Measurements from ENCODE around the gene GFI1.
A peak's percentile ranks its signal among the peaks of the same experiment; 100 is the strongest.
"Not testable (repeated sequence)": the region's sequence is repeated elsewhere in the genome, so short reads cannot be mapped to it uniquely, and the experiment has no call there.

The GFI1 gene

DNA sequence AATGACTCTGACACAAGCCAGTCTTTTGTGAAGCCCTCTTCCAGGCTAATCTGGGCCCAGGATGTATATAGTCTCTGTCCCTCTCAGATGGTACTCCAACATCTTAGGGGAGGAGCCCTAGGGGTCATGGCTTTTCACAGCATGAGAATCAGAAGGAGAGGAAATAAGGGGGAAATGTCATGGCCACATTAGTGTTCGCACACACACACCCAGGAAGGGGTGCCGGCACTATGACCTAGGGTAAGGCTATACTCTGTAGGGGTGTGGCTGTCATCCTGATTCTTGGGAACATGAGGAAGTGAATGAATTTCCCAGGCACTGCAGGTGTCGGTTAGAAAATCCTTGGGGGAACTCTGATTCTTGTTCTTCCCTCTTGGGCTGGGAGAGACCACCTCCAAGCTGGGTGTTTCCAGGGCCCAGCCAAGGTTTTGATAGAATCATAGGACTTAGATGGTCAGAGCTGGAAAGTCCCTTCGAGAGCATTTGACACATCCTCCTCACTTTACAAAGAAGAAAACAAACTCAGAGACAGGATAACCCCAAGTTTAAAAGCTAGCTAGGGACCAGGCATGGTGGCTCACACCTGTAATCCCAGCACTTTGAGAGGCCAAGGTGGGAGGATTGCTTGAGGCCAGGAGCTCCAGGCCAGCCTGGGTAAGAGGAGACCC lies 22.0 kb downstream of the GFI1 start:
- no peak for DNase-seq

DNA sequence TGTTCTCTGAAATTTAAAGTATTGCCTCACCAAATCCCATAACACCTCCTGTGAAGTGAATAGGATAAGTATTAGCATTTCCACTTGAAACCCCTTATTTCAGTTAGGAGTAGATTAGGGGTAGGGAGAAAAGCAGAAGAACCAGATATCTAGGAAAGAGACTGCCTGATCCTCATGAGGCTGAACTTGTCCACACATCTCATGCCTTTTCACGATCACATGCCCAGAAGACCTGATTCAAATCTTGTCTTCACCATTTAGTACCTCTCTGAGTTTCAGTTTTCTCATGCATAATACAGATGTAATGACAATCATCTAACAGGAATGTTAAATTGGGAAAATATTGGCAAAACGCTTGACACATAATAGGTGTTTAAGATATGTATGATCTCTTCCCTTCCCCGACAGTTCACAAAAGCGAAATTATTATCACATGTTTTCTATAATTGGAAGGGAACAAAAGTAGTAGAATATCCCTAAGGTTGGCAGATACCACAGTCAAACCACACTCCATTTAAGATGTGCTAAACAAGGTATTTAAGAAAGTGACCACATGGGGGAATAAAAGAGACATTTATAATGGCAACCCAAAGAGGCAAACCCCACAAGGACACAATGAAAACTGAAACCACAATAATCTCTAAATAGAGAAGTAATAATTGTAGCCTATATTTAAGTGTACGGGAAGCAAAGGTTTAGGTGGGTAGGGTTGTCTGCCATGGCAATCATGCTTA lies 25.2 kb downstream of the GFI1 start:
- DNase-seq = no peak

DNA sequence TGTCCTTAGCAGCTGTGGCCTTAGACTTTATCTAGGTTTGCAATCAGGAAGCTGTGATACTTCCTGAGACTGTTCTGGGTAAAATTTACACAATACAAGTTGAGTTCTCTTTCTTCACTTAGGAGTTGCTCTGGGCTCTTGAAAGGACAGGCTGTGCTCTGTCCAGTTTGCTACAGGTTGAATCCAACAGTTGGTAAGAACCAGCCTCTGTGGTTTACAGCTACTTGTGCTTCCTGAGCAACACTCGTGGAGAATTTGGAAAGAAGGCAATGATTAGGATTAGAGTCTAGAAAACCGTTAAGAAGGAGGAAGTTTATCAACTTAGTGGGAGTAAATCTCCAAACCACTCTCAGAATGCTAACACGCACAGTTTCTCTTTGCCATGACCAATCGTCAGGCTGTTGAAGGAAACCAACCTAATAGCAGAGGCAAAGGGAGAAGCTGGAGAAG lies 26.8 kb downstream of the GFI1 start:
- no peak for DNase-seq

DNA sequence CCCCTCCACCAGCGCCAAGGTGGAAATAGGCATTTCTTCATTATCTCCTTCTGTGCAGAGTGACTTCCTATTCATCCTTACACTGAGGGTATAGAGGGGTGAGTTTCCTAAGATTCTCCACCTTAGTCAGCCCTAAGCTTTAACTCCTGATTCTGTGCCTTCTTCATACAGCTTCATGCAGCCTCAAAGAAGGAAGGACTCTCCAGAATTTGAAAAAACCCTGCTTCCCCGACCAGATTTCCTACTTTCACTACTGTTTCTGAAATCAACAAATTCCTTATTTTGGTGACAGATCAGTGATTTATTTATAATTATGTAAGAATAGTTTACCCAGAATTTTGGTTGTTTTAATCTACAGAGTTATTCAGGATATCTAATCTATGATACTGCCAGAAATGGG lies 28.6 kb downstream of the GFI1 start:
- DNase-seq = no peak

DNA sequence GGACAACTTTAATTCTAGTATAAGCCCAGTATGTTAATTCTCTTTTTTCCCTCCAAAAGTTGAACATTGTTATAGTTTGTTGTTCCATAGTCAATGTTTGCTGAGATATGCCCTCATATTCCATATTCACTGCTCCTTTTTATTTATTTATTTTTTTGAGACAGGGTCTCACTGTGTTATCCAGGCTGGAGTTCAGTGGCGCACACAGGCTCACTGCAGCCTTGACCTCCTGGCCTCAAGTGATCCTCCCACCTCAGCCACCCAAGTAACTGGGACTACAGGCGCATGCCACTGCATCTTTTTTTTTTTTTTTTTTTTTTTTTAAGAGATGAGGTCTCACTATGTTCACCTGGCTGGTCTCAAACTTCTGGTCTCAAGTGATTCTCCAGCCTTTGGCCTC lies 38.7 kb downstream of the GFI1 start:
- no peak for DNase-seq

DNA sequence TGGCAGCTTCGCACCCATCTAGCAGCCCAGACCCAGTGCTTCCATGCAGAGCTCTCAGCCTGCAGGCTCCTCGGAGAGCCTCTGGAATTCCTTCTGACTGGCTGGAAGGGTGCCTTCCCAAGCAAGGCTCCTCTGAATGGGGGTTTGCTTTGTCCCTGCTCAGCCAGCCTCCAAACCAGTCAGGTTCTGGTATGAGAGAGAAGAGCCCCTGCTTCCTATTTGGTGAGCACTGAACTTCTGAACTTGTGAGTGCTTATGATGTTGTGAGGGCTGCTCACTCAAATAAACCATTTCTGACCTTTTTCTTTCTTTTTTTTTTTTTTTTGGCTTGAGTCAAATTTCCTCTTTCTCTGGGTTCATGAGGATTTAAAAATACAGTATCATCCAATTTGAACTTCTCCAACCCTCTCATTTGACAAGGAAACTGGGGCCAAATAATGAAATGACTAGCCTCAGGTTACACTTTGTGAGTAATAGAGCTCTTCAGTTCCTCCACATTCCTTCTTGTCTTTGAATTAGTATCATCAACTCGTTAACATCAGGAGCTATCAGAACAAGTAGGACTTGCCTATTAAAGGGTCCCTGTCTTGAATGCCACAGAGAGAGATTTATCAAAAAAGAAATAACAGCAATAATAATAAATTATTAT lies 39.6 kb downstream of the GFI1 start:
- DNase-seq = no peak

DNA sequence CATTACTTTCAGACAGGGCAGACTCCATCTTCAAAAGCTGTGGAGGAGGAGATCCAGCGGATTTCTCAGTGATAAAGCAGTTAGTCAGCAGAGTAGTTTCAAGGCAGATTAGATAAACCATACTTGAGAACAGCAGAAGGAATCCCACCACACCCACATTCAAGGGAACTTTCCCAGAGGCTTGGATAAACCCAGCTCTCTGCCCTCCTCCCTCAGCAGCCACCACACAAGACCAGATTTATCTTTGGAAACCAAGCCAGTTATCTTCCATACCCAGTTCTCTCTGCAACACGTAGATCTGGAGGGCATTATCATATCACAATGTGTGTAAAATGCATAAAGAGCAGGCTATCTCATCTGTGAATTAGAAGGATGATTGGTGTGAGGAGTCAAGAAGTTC lies 40.2 kb downstream of the GFI1 start:
- DNase-seq = no peak

DNA sequence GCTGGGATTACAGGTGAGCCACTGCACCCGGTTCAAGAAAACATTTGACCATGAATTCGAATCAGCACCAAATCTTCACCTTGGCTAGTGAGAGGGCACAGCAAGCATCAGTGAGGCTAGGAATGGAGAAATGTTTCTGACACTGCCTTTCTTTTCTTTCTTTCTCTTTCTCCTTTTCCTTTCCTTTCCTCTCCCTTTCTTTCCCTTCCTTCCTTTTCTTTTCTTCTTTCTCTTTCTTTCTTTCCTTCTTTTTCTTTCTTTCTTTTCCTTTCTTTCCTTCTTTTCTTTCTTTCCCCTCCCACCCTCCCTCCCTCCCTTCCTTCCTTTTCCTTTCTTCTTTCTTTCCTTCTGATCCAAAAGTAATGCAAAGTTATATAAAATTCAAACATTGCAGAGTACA lies 40.9 kb downstream of the GFI1 start:
- no peak for DNase-seq

DNA sequence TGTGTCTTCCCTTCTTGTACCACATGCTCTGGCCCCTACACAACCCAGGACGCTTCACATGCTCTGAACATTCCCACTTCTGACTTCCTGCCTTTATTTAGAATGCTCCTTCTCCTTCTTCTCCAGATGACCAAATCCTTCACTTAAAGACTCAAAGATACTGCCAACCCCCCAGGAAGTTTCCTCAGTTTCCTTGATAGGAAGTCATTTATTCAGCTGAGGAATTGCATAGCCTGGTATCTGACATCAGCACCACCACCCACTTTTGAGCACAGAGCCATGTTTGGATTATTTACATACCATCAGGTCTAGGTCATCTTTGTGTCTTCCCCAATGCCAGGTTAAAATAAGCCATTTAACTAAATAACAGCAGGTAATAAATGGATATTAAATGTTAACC lies 42.4 kb downstream of the GFI1 start:
- no peak for DNase-seq

DNA sequence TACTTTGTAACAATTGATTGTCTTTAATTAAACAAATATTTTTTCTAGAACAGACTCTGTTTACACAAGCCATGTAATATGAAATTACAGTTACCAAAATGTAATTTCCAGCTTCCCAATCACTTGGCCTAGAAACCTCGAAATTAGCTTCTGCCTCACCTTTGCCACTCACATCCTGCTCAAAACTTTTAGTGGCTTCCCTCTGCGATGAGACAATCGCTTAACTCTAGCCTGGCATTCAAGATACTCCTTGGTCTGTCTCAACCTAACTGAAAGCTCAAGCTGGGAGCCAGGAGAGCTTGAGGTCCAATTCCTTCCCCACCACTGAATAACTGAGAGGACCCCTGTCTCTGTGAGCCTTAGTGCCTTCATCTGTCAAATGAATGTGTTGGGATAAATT lies 42.8 kb downstream of the GFI1 start:
- no peak for DNase-seq

DNA sequence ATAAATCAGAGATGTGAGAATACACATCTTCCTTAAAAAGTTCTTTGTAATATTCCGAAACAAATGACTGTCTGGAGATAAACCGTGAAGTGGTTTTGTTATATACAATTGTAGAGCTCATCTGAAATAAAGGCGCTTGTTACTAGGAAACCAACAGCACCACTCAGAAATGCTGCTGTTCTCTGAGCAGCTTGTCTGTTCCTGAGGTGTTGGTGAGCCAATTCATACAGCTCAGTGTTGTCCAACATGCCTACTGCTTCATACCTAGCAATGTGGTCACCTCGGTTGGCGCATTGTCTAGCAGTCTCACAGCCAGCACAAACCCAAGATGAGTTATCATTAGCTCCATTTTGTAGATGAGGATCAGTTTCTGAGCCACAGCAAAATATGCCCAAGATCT lies 44.4 kb downstream of the GFI1 start:
- no peak for DNase-seq

DNA sequence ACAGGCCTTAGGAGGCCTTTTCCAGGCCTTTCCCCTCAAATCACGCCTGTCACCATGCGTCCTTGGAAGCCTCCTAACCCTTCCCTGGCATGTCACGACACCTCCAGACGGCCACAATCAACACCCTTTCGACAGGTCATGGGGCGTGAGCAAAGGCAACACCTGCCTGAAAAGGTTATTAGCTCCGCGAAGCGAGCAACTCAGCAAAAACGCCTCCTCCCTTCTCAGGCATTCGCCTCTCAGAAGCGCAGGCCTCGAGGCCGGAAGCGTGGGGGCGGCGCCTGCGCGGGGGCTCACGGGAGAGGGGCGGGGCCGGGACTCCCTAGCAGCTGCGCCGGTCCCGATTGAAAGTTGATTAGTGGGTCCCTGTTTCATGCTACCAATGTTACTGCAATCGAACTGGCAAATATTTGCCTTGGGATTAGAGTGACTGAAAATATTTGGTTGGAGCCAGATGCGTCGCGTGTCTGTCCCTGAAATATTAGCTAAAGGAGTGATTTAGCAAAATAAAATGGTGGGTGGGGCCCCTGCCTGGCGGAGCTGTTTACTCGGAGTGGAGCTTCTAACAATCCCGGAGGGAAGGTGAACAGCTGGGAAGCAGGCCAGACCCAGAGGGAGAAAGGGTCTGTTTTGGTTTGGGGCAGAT lies 44.9 kb downstream of the GFI1 start:
- no peak for DNase-seq

DNA sequence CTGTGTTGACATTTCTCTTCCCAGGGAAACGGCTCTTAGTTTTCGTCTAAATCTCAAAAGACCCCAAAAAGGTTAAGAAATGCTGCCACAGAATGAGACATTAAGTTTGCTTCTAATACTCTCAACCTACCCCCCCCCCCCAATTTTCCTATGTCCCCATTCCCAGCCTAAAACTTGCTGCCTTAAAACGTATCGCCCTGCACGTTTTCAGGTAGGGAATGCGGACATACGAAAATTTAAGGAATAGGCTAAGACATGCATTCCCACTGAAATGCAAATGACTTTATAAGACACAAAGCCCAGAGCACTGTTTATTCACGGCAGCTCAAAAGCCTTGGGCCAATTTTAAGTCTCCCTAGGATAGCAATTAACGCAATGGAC lies 45.4 kb downstream of the GFI1 start:
- no peak for DNase-seq

DNA sequence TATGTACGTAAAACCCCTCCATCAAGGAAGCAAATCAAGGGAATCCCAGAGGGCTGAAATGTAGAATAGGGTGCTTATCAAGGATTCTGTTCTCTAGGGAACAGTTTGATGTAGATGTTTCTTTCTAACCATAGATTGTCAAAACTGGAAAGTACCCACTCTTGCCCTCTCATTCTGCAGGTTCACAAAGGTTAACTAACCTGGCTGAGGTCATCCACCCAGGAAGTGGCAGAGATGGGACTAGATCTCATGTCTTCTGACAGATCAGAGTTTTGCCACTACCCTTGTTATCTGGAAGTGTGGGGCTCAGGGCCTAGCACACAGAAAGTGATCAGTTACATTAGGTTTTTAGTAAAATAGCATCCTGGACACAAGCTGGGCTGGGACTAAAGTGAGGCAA lies 47.4 kb downstream of the GFI1 start:
- no peak for DNase-seq

DNA sequence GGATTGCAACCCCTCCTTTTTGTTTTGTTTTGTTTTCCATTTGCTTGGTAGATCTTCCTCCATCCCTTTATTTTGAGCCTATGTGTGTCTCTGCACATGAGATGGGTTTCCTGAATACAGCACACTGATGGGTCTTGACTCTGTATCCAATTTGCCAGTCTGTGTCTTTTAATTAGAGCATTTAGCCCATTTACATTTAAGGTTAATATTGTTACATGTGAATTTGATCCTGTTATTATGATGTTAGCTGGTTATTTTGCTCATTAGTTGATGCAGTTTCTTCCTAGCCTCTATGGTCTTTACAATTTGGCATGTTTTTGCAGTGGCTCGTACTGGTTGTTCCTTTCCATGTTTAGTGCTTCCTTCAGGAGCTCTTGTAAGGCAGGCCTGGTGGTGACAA lies 52.2 kb downstream of the GFI1 start:
- DNase-seq = not testable (repeated sequence)

DNA sequence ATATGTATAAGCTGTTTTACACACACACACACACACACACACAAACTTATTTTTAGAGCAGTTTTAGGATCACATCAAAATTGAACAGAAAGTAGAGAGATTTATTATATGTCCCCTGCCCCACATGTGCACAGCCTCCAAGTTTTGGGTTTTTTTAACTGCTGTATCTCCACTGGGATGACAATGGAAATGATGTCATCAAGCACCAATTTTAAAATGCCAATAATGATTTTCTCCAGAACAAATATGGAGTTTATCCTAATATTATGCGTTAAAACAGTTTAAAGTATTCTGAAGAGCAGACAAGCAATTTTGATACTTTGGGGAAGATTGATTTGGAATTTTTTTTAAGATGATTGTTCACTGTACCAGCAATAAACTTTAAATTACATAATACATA lies 56.7 kb downstream of the GFI1 start:
- no peak for DNase-seq

DNA sequence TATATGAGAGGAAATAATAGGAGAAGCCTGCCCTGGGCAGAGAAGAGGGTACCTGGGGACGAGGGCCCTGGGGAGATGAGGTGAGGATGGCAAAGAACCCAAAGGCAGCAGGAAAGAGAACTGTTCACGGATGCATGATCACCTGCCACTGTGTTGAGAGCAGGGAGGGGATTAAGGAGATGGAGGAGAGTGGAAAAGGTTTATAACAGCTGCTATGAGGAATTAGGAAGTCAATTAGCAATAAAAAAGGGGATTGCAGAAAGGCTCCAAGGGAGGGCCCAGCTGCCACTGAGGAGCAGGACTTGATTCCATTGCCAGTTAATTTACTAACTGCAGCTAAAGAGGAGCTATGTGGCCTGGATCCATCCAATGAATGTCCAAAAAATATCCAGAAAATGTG lies 61.1 kb downstream of the GFI1 start:
- peak; percentile 97 for DNase-seq

Measured in NCI-H82 (cell line).